ENCODE data around the gene PPP2R5E. TPM values are rescaled to one million over a fixed set of nuclear protein-coding genes. Genes with fewer than 3 reads are reported as not detected.

Gene PPP2R5E
- total and polyA plus RNA-seq, 10 of the 15 experiments (the other 5 are each of a cell fraction or from before 2014, with no cell fraction given): 11.4 to 56.2 (median 22.7) TPM

- no TSS peak for BruUV-seq (replicated peaks)
- SMC1A ChIA-PET (ENCODE audit: uncharacterized antibody, unreplicated experiment): interaction anchor here (0.9 to 2.9 kb wide), 3 partner anchors 8 to 71 kb away, joined by 4 to 12 read pairs (median 5); partner anchors contain the start of gene PPP2R5E
- H3K79me2 ChIP-seq (ENCODE audit: control insufficient read depth, insufficient read depth, low read length): no peaks in the 10 kb centered on the region
- no peaks in the 10 kb centered on the region; the same call in 2 of the 3 replicates for H3K9me3 ChIP-seq (replicated peaks; ENCODE audit: control insufficient read depth, insufficient read depth, low read length)
- no peaks in the 10 kb centered on the region for H3K36me3 ChIP-seq (ENCODE audit: control insufficient read depth in 2 of 2, insufficient read depth in 2 of 2, low read length in 1 of 2)
- no peak for FAIRE-seq
- in situ Hi-C loops (cut with MboI): loop anchor here (25.0 kb wide), 1 partner anchor 1393 kb away; no protein-coding TSS in a partner anchor
- CTCF ChIA-PET: interaction anchor here (1.0 to 1.2 kb wide), 3 partner anchors 12 to 167 kb away, joined by 3 read pairs; partner anchors contain the start of gene PPP2R5E
- H2AFZ ChIP-seq (ENCODE audit: control insufficient read depth, low read depth, low read length): no peak overlapping the region
- H3K9ac ChIP-seq (ENCODE audit: control insufficient read depth, insufficient read depth, low read length): no peak overlapping the region
- no peak for ATAC-seq
- no peaks in the 10 kb centered on the region for H3K27me3 ChIP-seq (replicated peaks in 1 of 2; ENCODE audit: control insufficient read depth in 2 of 2, insufficient read depth in 2 of 2, low read length in 1 of 2)
- TF ChIP-seq STAT1 (conservative IDR thresholded peaks at IDR 0.05) (no peak), FOS (IDR thresholded peaks at IDR 0.05; ENCODE audit: borderline replicate concordance, extremely low read depth, insufficient read length) (no peak), RFX5 (IDR thresholded peaks at IDR 0.05; ENCODE audit: low read depth, low read length) (no peak), PML (IDR thresholded peaks at IDR 0.05; ENCODE audit: low read length) (no peak), BCL3 (IDR thresholded peaks at IDR 0.05; ENCODE audit: borderline replicate concordance, insufficient read depth, low read depth, low read length, poor library complexity, severe bottlenecking) (no peak), GABPA (IDR thresholded peaks at IDR 0.05; ENCODE audit: low read depth) (no peak), CBFB (IDR thresholded peaks at IDR 0.05; ENCODE audit: low read depth) (no peak), EED (IDR thresholded peaks at IDR 0.05; ENCODE audit: low read depth) (no peak), SPI1 (IDR thresholded peaks at IDR 0.05; ENCODE audit: borderline replicate concordance, insufficient read depth, low read depth, low read length) (no peak), ZNF217 (IDR thresholded peaks at IDR 0.05) (no peak)
- RAD21 ChIA-PET (ENCODE audit: unreplicated experiment): interaction anchor here (2.0 kb wide), 1 partner anchor 12 kb away, joined by 8 read pairs; the partner anchor contains the start of gene PPP2R5E
- H4K20me1 ChIP-seq (ENCODE audit: control insufficient read depth, insufficient read depth): no peaks in the 10 kb centered on the region
- H3K4me1 ChIP-seq (ENCODE audit: control insufficient read depth, insufficient read depth, low read length): no peaks in the 10 kb centered on the region
- H3K4me3 ChIP-seq: no peak overlapping the region
- POLR2A ChIA-PET: no interaction called here
- no peak overlapping the region for H3K27ac ChIP-seq (ENCODE audit: control insufficient read depth, insufficient read depth)
- DNase-seq (ENCODE audit: low read depth, low spot score): no peak
- H3K4me2 ChIP-seq (ENCODE audit: control insufficient read depth, insufficient read depth): no peak overlapping the region
- intact Hi-C loops (cut with micrococcal nuclease; ENCODE audit: unreplicated experiment): no loop called here
- 28% methylated on average over 7 of the region's 7 CpGs for WGBS (ENCODE audit: insufficient coverage, insufficient replicate concordance, low lambda C conversion rate, missing lambda C conversion rate)
These were observed 12.4 kb upstream of the PPP2R5E start for GRCh38 chr14:63555572-63555971.

Measured in GM12878 (cell line).